Fibroblast of villous mesenchyme (primary cell): Measurements from ENCODE around the gene PPAN. TPM values are rescaled to one million over a fixed set of nuclear protein-coding genes. Genes with fewer than 3 reads are reported as not detected.

ENCODE experiments used
- DNase-seq: peaks from one replicate; pipeline ENCODE4 v3.0.0-alpha.2; 2010; ENCODE audit warnings: low read depth
- H3K4me3 ChIP-seq: 2 replicates; pipeline ENCODE4 v1.5.1; 2011; ENCODE audit warnings: low read depth, mild to moderate bottlenecking, low read length
- total RNA-seq: library from RNA; depleted of rRNA; stranded (reverse); fragments of >200 nt; gene quantifications from 2 replicates; pipeline ENCODE4 v1.2.3, GENCODE V29; 2012
- TF ChIP-seq, protein P1 (sequence below): IDR thresholded peaks from 2 replicates; pipeline ENCODE4 v1.5.1; 2012; ENCODE audit warnings: low read depth, mild to moderate bottlenecking, low read length; ENCODE audit not compliant: insufficient read depth

The PPAN gene
- total RNA-seq, 1 donor, result 28.1 TPM

DNA sequence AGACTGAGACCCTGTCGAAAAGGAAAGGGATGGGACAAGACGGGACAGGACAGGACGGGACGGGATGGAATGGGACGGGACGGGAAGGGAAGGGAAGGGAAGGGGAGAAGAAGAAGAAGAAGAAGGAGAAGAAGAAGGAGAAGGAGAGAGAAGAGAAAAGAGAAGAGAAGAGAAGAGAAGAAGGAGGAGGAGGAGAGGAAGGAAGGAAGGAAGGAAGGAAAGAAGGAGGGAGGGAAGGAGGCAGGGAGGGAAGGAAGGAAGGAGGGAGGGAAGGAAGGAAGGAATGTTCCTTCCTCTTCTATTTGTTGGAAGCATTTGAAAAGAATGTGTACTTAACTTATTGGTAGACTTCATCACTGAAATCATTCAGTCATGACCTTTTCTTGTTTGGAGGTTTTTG lies 29.6 kb upstream of the PPAN start:
- TF ChIP-seq, protein P1, sequence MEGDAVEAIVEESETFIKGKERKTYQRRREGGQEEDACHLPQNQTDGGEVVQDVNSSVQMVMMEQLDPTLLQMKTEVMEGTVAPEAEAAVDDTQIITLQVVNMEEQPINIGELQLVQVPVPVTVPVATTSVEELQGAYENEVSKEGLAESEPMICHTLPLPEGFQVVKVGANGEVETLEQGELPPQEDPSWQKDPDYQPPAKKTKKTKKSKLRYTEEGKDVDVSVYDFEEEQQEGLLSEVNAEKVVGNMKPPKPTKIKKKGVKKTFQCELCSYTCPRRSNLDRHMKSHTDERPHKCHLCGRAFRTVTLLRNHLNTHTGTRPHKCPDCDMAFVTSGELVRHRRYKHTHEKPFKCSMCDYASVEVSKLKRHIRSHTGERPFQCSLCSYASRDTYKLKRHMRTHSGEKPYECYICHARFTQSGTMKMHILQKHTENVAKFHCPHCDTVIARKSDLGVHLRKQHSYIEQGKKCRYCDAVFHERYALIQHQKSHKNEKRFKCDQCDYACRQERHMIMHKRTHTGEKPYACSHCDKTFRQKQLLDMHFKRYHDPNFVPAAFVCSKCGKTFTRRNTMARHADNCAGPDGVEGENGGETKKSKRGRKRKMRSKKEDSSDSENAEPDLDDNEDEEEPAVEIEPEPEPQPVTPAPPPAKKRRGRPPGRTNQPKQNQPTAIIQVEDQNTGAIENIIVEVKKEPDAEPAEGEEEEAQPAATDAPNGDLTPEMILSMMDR, result no peak
- no peak for DNase-seq
- no peak overlapping the region for H3K4me3 ChIP-seq

DNA sequence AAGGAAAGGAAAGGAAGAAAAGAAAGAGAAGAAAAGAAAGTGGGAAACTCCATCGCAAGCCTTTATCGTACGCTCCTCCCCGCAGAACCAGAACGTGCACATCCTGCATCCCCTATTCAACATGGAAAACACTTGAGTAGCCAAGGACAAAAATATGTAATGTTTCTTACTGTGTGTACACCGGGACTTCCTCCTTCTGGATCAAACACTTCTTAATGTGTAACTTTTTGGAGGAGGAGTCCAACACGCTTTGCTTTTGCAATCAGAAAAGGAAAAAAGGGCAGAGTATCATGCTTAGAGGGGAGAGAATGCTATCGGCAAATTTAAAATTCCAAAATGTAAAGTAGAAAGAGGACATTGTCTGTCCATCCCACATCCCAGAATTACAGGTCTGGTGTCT lies 27.8 kb upstream of the PPAN start:
- no peak for DNase-seq
- TF ChIP-seq, protein P1, result no peak
- no peak overlapping the region for H3K4me3 ChIP-seq

DNA sequence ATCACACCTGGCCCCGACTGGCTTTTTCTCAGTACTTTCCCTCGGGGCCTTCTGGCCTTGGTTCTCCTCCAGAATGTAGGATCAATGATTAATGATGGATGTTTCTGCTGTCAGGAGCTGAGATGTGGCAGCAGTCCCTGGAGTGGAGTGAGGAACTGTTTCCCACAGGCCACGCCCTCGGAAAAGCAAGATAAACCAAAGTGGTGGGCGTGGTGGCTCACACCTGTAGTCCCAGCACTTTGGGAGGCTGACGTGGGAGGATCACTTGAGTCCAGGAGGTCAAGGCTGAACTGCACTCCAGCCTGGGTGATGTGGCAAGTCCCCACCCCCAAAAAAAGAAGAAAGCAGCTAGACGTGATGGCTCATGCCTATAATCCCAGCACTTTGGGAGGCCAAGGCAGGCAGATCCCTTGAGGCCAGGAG lies 27.1 kb upstream of the PPAN start:
- DNase-seq, result no peak
- H3K4me3 ChIP-seq, result no peak overlapping the region
- TF ChIP-seq, protein P1, result no peak

DNA sequence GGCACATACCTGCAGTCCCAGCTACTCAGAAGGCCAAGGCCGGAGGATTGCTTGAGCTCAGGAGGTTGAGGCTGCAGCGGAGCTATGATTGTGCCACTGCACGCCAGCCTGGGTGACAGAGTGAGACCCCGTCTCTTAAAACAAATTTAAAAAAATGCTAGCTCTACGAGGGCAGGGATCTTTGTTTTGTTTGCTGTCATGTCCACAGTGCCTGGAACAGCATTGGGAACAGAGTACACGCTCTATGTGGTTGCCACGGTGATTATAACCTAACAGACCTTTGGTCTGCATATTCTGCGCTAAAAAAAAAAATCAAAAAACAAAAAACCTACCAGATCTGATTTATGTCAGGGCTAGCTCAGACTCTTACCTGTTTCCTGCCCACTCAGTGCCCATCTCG lies 22.3 kb upstream of the PPAN start:
- no peak for DNase-seq
- TF ChIP-seq, protein P1, result no peak
- no peak overlapping the region for H3K4me3 ChIP-seq

DNA sequence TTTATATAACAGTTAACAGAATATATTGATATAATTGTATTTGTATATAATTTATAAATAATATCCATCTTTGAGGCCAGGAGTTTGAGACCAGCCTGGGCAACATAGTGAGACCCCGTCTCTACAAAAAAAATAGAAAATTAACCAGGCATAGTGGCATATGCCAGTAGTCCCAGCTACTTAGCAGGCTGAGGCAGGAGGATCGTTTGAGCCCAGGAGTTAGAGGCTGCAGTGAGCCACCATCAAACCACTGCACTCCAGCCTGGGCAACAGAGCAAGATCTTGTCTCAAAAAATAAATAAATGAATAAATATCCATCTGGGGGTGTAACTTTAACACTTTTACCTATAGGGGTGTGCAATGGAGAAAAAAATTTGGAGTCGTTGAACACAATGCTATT lies 21.4 kb upstream of the PPAN start:
- no peak for DNase-seq
- no peak overlapping the region for H3K4me3 ChIP-seq
- TF ChIP-seq, protein P1, result no peak

DNA sequence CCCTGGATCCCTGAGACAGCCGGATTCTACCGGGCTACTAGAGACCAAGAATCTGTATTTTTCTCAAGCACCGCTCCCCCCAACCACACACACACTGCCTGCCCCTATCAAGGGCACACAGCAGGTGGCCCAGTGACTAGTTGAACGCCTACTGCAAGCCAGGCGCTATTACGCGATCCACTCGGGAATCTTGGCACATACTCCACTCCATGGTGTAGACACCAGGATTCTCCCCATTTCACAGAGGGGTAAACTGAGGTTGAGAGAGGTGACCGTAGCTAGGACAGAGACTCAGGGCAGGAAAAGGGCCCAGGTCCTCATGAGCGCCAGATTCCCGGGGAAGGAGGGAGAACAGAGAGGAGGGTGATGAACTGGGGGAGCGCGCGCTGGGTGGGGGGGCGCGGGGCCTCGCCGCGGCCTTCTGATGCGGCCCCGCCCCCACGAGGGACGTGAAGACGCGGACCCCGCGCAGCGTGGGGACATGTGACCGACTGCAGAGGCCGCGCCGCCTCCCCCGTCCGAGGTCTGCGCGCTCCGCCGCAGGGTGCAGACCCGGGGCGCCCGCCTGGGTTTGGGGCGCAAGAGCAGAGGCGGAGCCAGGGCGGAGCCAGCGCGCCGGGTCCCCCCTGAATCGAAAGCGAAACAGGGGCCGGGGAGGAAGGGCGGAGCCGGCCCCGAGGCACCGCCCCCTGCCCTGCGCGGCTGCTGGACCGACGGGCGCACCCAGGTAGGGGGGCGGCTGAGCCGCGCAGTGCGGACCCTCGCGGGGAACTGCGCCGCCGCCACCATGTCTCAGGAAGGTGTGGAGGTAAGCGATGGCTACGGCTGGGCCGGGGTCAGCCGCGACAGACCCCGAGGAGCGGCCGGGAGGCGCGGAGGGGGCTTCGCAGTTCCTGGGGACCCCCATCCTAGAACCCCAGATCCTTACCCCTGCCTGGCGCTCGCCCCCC lies 20.2 kb upstream of the PPAN start, which contains the start of gene SHFL:
Gene SHFL (plus strand): TSS at position 677 of the 950 bp plus-strand sequence. CDS start 111 bp downstream, at position 788.
- DNase-seq, result peak; percentile 70
- H3K4me3 ChIP-seq, result peak within 1 kb of the TSS; percentile 97
- TF ChIP-seq, protein P1, result no peak
